ENCODE measurements around the gene TSKU. TPM values are rescaled to one million over a fixed set of nuclear protein-coding genes. Genes with fewer than 3 reads are reported as not detected.

Gene TSKU
- total RNA-seq, 1 experiment from 2014 or later, result 99.4 TPM

DNA sequence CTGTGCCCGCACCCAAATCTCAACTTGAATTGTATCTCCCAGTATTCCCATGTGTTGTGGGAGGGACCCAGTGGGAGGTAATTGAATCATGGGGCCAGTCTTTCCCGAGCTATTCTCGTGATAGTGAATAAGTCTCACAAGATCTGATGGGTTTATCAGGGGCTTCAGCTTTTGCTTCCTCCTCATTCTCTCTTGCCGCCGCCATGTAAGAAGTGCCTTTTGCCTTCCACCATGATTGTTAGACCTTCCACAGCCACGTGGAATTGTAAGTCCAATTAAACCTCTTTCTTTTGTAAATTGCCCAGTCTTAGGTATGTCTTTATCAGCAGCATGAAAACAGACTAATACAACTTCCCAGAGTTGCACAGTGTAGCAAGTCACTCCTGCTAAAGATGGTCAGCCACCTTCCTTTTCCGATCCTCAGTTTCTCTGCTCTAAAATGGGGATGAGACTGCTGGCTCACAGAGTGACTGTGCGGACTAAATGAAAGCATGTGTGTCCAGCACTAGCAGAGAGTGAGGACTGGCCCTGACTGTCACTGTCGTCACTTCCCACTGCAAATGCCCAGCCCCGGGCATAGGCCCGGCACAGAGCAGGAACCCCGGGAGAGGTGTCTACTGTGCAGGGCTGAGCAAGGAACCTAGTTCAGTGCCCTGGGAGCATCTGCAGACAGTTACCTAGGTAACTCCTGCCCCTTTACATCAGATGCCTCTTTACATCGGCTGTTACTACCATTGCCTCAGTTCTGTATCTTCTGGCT lies 9.5 kb downstream of the TSKU start:
- TSS peak; percentile 8 for BruUV-seq (replicated peaks)
- no peaks in the 10 kb centered on the region for H3K27me3 ChIP-seq (ENCODE audit: insufficient read depth, low read depth)

DNA sequence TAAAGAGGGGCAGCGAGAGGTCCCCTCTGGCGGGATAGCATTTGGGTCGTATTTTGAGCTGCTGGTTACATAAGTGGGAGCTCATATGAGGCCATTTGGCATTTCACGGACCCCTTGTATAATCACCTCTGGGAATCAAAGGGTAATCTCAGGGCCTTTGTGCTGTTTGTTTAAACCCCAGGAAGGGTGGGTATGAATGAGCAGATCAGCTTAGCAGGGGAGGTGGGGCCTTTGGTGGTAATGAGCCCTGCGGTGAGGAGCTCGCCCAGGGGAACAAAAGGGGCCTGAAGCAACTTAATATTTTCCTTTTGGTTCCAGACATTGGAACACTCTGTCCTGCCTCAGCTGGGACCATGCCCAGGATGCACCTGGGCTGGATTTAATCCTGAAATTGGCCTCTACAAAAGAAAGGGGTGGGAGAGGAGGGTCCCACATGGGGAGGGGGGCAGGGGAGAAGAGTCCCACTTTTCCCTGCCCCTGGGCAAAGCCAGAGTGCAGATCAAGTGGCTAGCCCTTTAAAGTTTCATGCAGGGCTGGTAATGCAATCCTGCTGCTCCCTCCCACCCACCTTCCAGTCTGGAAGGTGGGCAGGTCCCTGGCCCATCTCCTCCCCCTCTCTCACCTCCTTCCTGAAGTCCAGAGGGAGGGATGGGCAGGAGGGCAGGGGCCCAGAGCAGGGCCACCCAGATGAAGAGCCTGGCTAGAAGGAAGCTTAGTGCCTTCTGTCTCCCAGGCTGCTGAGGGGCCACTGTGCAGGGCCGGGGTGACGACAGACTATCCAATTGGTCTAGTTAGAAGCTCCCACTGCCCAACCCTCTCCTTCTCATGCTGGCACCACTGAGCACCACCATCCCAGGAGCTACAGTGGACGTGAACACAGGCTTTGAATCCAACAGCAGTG lies 10.5 kb downstream of the TSKU start:
- H3K9me3 ChIP-seq (ENCODE audit: insufficient read depth, low read depth), result no peaks in the 10 kb centered on the region
- H2AFZ ChIP-seq, result no peak overlapping the region
- ChIA-PET CTCF (interaction anchor here (0.5 to 1.5 kb wide), 2 partner anchors 60 to 72 kb away, joined by 3 to 4 read pairs; no protein-coding TSS in a partner anchor), POLR2A (ENCODE audit: unreplicated experiment) (interaction anchor here (0.6 kb wide), 1 partner anchor 70 kb away, joined by 3 read pairs; no protein-coding TSS in a partner anchor)
- no peak for DNase-seq
- peak overlapping the region; percentile 98 for H3K4me2 ChIP-seq
- peaks cover 86% of the 10 kb centered on the region for H4K20me1 ChIP-seq (ENCODE audit: insufficient read depth)
- no peak for TF ChIP-seq EZH2 (IDR thresholded peaks at IDR 0.05; ENCODE audit: low read depth)
- TF ChIP-seq, protein P1, sequence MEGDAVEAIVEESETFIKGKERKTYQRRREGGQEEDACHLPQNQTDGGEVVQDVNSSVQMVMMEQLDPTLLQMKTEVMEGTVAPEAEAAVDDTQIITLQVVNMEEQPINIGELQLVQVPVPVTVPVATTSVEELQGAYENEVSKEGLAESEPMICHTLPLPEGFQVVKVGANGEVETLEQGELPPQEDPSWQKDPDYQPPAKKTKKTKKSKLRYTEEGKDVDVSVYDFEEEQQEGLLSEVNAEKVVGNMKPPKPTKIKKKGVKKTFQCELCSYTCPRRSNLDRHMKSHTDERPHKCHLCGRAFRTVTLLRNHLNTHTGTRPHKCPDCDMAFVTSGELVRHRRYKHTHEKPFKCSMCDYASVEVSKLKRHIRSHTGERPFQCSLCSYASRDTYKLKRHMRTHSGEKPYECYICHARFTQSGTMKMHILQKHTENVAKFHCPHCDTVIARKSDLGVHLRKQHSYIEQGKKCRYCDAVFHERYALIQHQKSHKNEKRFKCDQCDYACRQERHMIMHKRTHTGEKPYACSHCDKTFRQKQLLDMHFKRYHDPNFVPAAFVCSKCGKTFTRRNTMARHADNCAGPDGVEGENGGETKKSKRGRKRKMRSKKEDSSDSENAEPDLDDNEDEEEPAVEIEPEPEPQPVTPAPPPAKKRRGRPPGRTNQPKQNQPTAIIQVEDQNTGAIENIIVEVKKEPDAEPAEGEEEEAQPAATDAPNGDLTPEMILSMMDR (conservative IDR thresholded peaks at IDR 0.05), result no peak
- no peak overlapping the region for H3K4me3 ChIP-seq
- H3K79me2 ChIP-seq (ENCODE audit: low read depth), result peaks cover 99% of the 10 kb centered on the region
- no peaks in the 10 kb centered on the region for H3K9me2 ChIP-seq (ENCODE audit: insufficient read depth)
- H3K36me3 ChIP-seq (ENCODE audit: low read depth), result peaks cover 84% of the 10 kb centered on the region
- H3F3A ChIP-seq (ENCODE audit: insufficient read depth, low read depth), result peaks cover 49% of the 10 kb centered on the region
- intact Hi-C loops (cut with micrococcal nuclease; ENCODE audit: unreplicated experiment), result no loop called here
- H3K27me3 ChIP-seq (ENCODE audit: insufficient read depth, low read depth), result no peaks in the 10 kb centered on the region
- H3K4me1 ChIP-seq (replicated peaks; ENCODE audit: insufficient read depth), result peaks cover 54% of the 10 kb centered on the region
- BruUV-seq (replicated peaks), result no TSS peak
- peak overlapping the region; percentile 72; the same call in 1 of the 2 replicates for H3K27ac ChIP-seq

More for the DNA sequence above, 9.5 kb downstream of the TSKU start:
- intact Hi-C loops (cut with micrococcal nuclease; ENCODE audit: unreplicated experiment), result no loop called here
- no peak for DNase-seq
- no peak for TF ChIP-seq EZH2 (IDR thresholded peaks at IDR 0.05; ENCODE audit: low read depth)
- TF ChIP-seq, protein P1 (conservative IDR thresholded peaks at IDR 0.05), result no peak
- Histone ChIP-seq H2AFZ (no peak overlapping the region), H3K36me3 (ENCODE audit: low read depth) (peaks cover 74% of the 10 kb centered on the region), H3K9me3 (ENCODE audit: insufficient read depth, low read depth) (no peaks in the 10 kb centered on the region), H4K20me1 (ENCODE audit: insufficient read depth) (peaks cover 78% of the 10 kb centered on the region), H3F3A (ENCODE audit: insufficient read depth, low read depth) (peaks cover 49% of the 10 kb centered on the region), H3K4me1 (replicated peaks; ENCODE audit: insufficient read depth) (peaks cover 63% of the 10 kb centered on the region), H3K27ac (peak overlapping the region; percentile 72), H3K9me2 (ENCODE audit: insufficient read depth) (no peaks in the 10 kb centered on the region), H3K79me2 (ENCODE audit: low read depth) (peaks cover 97% of the 10 kb centered on the region), H3K4me2 (peak overlapping the region; percentile 98), H3K4me3 (0 out of 2 replicates have a peak overlapping the region, but pooled peaks have one; percentile 35)
- ChIA-PET POLR2A (ENCODE audit: unreplicated experiment) (interaction anchor here (0.6 to 0.7 kb wide), 2 partner anchors 69 kb away, joined by 3 to 4 read pairs; no protein-coding TSS in a partner anchor), CTCF (interaction anchor here (0.5 to 1.6 kb wide), 3 partner anchors 59 to 299 kb away, joined by 3 to 4 read pairs (median 3); no protein-coding TSS in a partner anchor)
